ENCODE measurements around the gene GK. TPM values are rescaled to one million over a fixed set of nuclear protein-coding genes. Genes with fewer than 3 reads are reported as not detected.
"Not testable (repeated sequence)": the region's sequence is repeated elsewhere in the genome, so short reads cannot be mapped to it uniquely, and the experiment has no call there.

Gene GK
- total RNA-seq, 1 experiment from 2014 or later: 14.3 TPM

GRCh38 chrX:30748342-30748960 lies 95.2 kb downstream of the GK start:
- no peak for DNase-seq
- Mint-ChIP-seq H3K9me3 (ENCODE audit: low read depth, unreplicated experiment) (no peaks in the 10 kb centered on the region), H3K4me3 (ENCODE audit: low read depth, unreplicated experiment) (no peak overlapping the region), H3K36me3 (ENCODE audit: insufficient read depth, unreplicated experiment) (no peaks in the 10 kb centered on the region), H3K4me1 (ENCODE audit: low read depth, unreplicated experiment) (no peaks in the 10 kb centered on the region), H3K27ac (ENCODE audit: unreplicated experiment) (no peak overlapping the region), H3K27me3 (ENCODE audit: unreplicated experiment) (no peaks in the 10 kb centered on the region)
- no TSS peak for BruUV-seq (replicated peaks)
- no peak for TF ChIP-seq CTCF (IDR thresholded peaks at IDR 0.05; ENCODE audit: unreplicated experiment)
- CTCF ChIA-PET: no interaction called here
- intact Hi-C loops (cut with micrococcal nuclease; ENCODE audit: unreplicated experiment): no loop called here

GRCh38 chrX:30751497-30751896 lies 98.3 kb downstream of the GK start:
- Mint-ChIP-seq H3K27ac (ENCODE audit: unreplicated experiment) (no peak overlapping the region), H3K4me3 (ENCODE audit: low read depth, unreplicated experiment) (no peak overlapping the region), H3K4me1 (ENCODE audit: low read depth, unreplicated experiment) (no peaks in the 10 kb centered on the region), H3K9me3 (ENCODE audit: low read depth, unreplicated experiment) (no peaks in the 10 kb centered on the region), H3K27me3 (ENCODE audit: unreplicated experiment) (no peaks in the 10 kb centered on the region), H3K36me3 (ENCODE audit: insufficient read depth, unreplicated experiment) (no peaks in the 10 kb centered on the region)
- intact Hi-C loops (cut with micrococcal nuclease; ENCODE audit: unreplicated experiment): no loop called here
- DNase-seq: peak; percentile 19
- CTCF ChIA-PET: no interaction called here
- BruUV-seq (replicated peaks): no TSS peak
- TF ChIP-seq CTCF (IDR thresholded peaks at IDR 0.05; ENCODE audit: unreplicated experiment): no peak

DNA sequence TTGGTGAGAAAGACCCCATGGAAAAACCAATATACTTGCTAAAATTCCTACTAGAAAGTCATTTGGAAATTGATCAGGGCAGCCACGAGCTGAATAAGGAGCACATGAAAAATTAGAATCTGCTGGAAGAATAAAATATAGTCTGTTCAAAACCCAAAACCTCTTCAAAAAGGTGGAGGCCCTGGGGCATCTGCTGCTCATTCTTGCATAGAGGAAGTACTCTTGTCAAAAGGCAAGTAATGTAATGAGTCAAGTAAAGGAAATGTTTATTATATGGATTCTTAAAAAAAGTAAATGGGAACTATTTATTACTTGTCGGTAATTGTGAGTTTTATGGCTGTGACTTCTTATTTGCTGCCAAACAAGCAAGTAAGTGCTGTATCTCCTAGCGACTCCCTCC lies 109.5 kb downstream of the GK start:
- Mint-ChIP-seq H3K27me3 (ENCODE audit: unreplicated experiment) (no peaks in the 10 kb centered on the region), H3K36me3 (ENCODE audit: insufficient read depth, unreplicated experiment) (no peaks in the 10 kb centered on the region), H3K27ac (ENCODE audit: unreplicated experiment) (no peak overlapping the region), H3K9me3 (ENCODE audit: low read depth, unreplicated experiment) (no peaks in the 10 kb centered on the region), H3K4me1 (ENCODE audit: low read depth, unreplicated experiment) (no peaks in the 10 kb centered on the region), H3K4me3 (ENCODE audit: low read depth, unreplicated experiment) (no peak overlapping the region)
- intact Hi-C loops (cut with micrococcal nuclease; ENCODE audit: unreplicated experiment): no loop called here
- no peak for DNase-seq
- no TSS peak for BruUV-seq (replicated peaks)
- CTCF ChIA-PET: no interaction called here
- TF ChIP-seq CTCF (IDR thresholded peaks at IDR 0.05; ENCODE audit: unreplicated experiment): no peak

DNA sequence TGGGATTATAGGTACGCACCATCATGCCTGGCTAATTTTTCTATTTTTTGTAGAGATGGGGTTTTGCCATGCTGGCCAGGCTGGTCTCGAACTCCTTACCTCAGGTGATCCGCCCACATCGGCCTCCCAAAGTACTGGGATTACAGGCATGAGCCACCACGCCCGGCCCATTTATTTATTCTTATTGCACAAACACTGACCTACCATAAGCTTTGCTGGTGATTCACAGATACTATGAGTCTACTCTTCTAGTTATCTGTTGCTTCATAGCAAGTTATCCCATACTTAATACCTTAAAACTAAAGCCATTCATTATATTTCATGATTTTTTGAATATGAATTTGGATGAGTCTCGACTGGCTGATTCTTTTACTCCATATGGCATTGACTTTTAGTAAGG lies 120.5 kb downstream of the GK start:
- BruUV-seq (replicated peaks); intact Hi-C loops (cut with micrococcal nuclease; ENCODE audit: unreplicated experiment); H3K27ac Mint-ChIP-seq (ENCODE audit: unreplicated experiment); DNase-seq; H3K27me3 Mint-ChIP-seq (ENCODE audit: unreplicated experiment); H3K4me3 Mint-ChIP-seq (ENCODE audit: low read depth, unreplicated experiment); H3K9me3 Mint-ChIP-seq (ENCODE audit: low read depth, unreplicated experiment); H3K36me3 Mint-ChIP-seq (ENCODE audit: insufficient read depth, unreplicated experiment); CTCF ChIA-PET; H3K4me1 Mint-ChIP-seq (ENCODE audit: low read depth, unreplicated experiment): not testable (repeated sequence)

DNA sequence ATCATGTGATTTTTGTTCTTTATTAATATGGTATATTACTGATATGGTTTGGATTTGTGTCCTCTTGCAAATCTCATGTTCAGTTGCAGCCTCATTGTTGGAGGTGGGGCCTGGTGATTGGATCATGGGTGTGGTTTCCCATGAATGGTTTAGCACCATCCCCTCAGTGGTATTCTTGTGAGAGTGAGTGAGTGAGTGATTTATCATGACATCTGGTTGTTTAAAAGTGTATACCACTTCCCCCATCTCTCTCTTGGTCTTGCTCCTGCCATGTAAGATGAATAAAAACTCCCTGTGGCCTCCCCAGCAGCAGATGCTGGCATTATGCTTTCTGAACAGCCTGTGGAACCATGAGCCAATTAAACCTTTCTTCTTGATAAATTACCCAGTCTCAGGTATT lies 124.4 kb downstream of the GK start:
- no peak overlapping the region for H3K4me3 Mint-ChIP-seq (ENCODE audit: low read depth, unreplicated experiment)
- no peak for DNase-seq
- no peak for TF ChIP-seq CTCF (IDR thresholded peaks at IDR 0.05; ENCODE audit: unreplicated experiment)
- H3K4me1 Mint-ChIP-seq (ENCODE audit: low read depth, unreplicated experiment): no peaks in the 10 kb centered on the region
- CTCF ChIA-PET: no interaction called here
- H3K27me3 Mint-ChIP-seq (ENCODE audit: unreplicated experiment): peaks cover 20% of the 10 kb centered on the region
- BruUV-seq (replicated peaks): no TSS peak
- H3K36me3 Mint-ChIP-seq (ENCODE audit: insufficient read depth, unreplicated experiment): no peaks in the 10 kb centered on the region
- H3K27ac Mint-ChIP-seq (ENCODE audit: unreplicated experiment): no peak overlapping the region
- no peaks in the 10 kb centered on the region for H3K9me3 Mint-ChIP-seq (ENCODE audit: low read depth, unreplicated experiment)
- intact Hi-C loops (cut with micrococcal nuclease; ENCODE audit: unreplicated experiment): no loop called here
